Tibial nerve (tissue), 4 donors: ENCODE measurements around the gene CDHR4. TPM values are rescaled to one million over a fixed set of nuclear protein-coding genes. Genes with fewer than 3 reads are reported as not detected.

Source experiments
- DNase-seq, 2 donors: peaks; one replicate each; pipeline ENCODE4 v3.0.0-alpha.2; 2019; ENCODE audit warnings: low spot score in 2 of 2
- H3K27ac ChIP-seq, 4 donors: fragments of 200-600 bp; sonication (generic) in 3 of 4; one replicate each; pipeline ENCODE4 v1.5.1; 2017 to 2019; ENCODE audit warnings: mild to moderate bottlenecking in 1 of 4
- H3K27me3 ChIP-seq, 2 donors: fragments of 200-600 bp; sonication (generic) in 1 of 2; one replicate each; pipeline versions ENCODE4 v1.5.1 to v1.6.0; 2017 to 2019
- H3K36me3 ChIP-seq, 3 donors: fragments of 200-600 bp; sonication (generic); one replicate each; pipeline ENCODE4 v1.5.1; 2018 to 2019
- H3K4me1 ChIP-seq, 4 donors: fragments of 200-600 bp; sonication (generic) in 3 of 4; one replicate each; pipeline ENCODE4 v1.5.1; 2017 to 2019
- H3K4me3 ChIP-seq, 4 donors: fragments of 200-600 bp; sonication (generic) in 3 of 4; one replicate each; pipeline ENCODE4 v1.5.1; 2017 to 2019; ENCODE audit warnings: mild to moderate bottlenecking in 1 of 4, moderate library complexity in 1 of 4
- H3K9me3 ChIP-seq, 4 donors: fragments of 200-600 bp; sonication (generic) in 3 of 4; one replicate each; pipeline ENCODE4 v1.5.1; 2017 to 2019
- CTCF ChIP-seq, 5 experiments: fragments of 200-600 bp in 3 of 5; fragments of 450-650 bp in 2 of 5; sonication (generic) in 3 of 5; IDR thresholded peaks; one replicate each; pipeline ENCODE4 v1.5.1; 2016 to 2019; ENCODE audit warnings: antibody characterized with exemption in 5 of 5, mild to moderate bottlenecking in 3 of 5, moderate library complexity in 2 of 5
- EP300 ChIP-seq, 2 donors: sonication (generic); formaldehyde crosslinking; IDR thresholded peaks; one replicate each; pipeline ENCODE4 v1.6.1; 2017; ENCODE audit warnings: antibody characterized with exemption in 2 of 2, mild to moderate bottlenecking in 1 of 2
- POLR2A ChIP-seq, 2 donors: fragments of 450-650 bp; IDR thresholded peaks; one replicate each; pipeline ENCODE4 v1.6.1; 2017; ENCODE audit warnings: antibody characterized with exemption in 2 of 2, mild to moderate bottlenecking in 2 of 2, moderate library complexity in 2 of 2
- WGBS, 2 donors: methylation state at CpG; one replicate each; pipeline ENCODE4 v1.1.5; 2018; 5-methylcytosine and 5-hydroxymethylcytosine counted together
- total RNA-seq, 4 donors: library from RNA; depleted of rRNA; stranded (reverse); fragments of >200 nt; gene quantifications; one replicate each; pipeline ENCODE4 v1.1.0, GENCODE V29; 2016

Gene CDHR4
- total RNA-seq, 4 donors from 2014 or later, result 1.3 to 1.4 TPM; not detected in 2

- 59 to 63% methylated on average over 9 of the region's 9 CpGs for WGBS, 2 donors
- no peak for DNase-seq
- H3K27ac ChIP-seq, result no peak overlapping the region
- no peaks in the 10 kb centered on the region for H3K9me3 ChIP-seq
- no peak overlapping the region for H3K4me3 ChIP-seq
- H3K4me1 ChIP-seq, result peaks cover 0 to 7% (median 7%) of the 10 kb centered on the region in 4 donors
- H3K36me3 ChIP-seq, result no peaks in the 10 kb centered on the region
- H3K27me3 ChIP-seq, result no peaks in the 10 kb centered on the region
- TF ChIP-seq CTCF (IDR thresholded peaks at IDR 0.05) (no peak), POLR2A (IDR thresholded peaks at IDR 0.05) (no peak), EP300 (IDR thresholded peaks at IDR 0.05) (no peak)
These were observed 8.9 kb downstream of the CDHR4 start for GRCh38 chr3:49790626-49791411.

- Histone ChIP-seq H3K36me3 (peaks cover 0 to 7% (median 0%) of the 10 kb centered on the region in 3 donors), H3K9me3 (no peaks in the 10 kb centered on the region), H3K4me3 (no peak overlapping the region), H3K27ac (no peak overlapping the region), H3K4me1 (peaks cover 0 to 31% (median 23%) of the 10 kb centered on the region in 4 donors), H3K27me3 (no peaks in the 10 kb centered on the region)
- TF ChIP-seq CTCF (IDR thresholded peaks at IDR 0.05) (no peak), POLR2A (IDR thresholded peaks at IDR 0.05) (no peak), EP300 (IDR thresholded peaks at IDR 0.05) (no peak)
- 97 to 100% methylated on average over 2 of the region's 2 CpGs for WGBS, 2 donors
- DNase-seq, result no peak
These were observed 11.6 kb downstream of the CDHR4 start for GRCh38 chr3:49788056-49788455.

GRCh38 chr3:49787536-49787935 is 12.1 kb downstream of the CDHR4 start:
- no peak for DNase-seq
- WGBS, 2 donors, result 82 to 84% methylated on average over 5 of the region's 5 CpGs
- TF ChIP-seq EP300 (IDR thresholded peaks at IDR 0.05) (no peak), CTCF (IDR thresholded peaks at IDR 0.05) (no peak), POLR2A (IDR thresholded peaks at IDR 0.05) (no peak)
- Histone ChIP-seq H3K4me3 (no peak overlapping the region), H3K36me3 (peaks cover 0 to 8% (median 0%) of the 10 kb centered on the region in 3 donors), H3K27ac (peak overlapping the region in 2 of 4 donors; percentile 96 to 99), H3K9me3 (no peaks in the 10 kb centered on the region), H3K27me3 (no peaks in the 10 kb centered on the region), H3K4me1 (peaks cover 0 to 37% (median 23%) of the 10 kb centered on the region in 4 donors)

- 72 to 80% methylated on average over 3 of the region's 3 CpGs for WGBS, 2 donors
- peaks cover 0 to 12% (median 0%) of the 10 kb centered on the region in 3 donors for H3K36me3 ChIP-seq
- H3K9me3 ChIP-seq, result no peaks in the 10 kb centered on the region
- no peak for TF ChIP-seq EP300 (IDR thresholded peaks at IDR 0.05)
- TF ChIP-seq POLR2A (IDR thresholded peaks at IDR 0.05), result no peak
- no peak for TF ChIP-seq CTCF (IDR thresholded peaks at IDR 0.05)
- no peaks in the 10 kb centered on the region for H3K27me3 ChIP-seq
- H3K4me3 ChIP-seq, result peak overlapping the region in 3 of 4 donors; percentile 95 to 97 (median 96)
- DNase-seq, result no peak
- H3K27ac ChIP-seq, result peak overlapping the region; percentile 96 to 99 (median 98)
- peaks cover 0 to 41% (median 23%) of the 10 kb centered on the region in 4 donors for H3K4me1 ChIP-seq
These were observed 12.6 kb downstream of the CDHR4 start for GRCh38 chr3:49787182-49787464.

- DNase-seq, result peak; percentile 100
- peaks cover 0 to 46% (median 23%) of the 10 kb centered on the region in 4 donors for H3K4me1 ChIP-seq
- peak in 2 of 5 experiments; percentile 49 to 54 for TF ChIP-seq CTCF (IDR thresholded peaks at IDR 0.05)
- peak; percentile 92 to 97 for TF ChIP-seq EP300 (IDR thresholded peaks at IDR 0.05)
- peak; percentile 79 to 91 for TF ChIP-seq POLR2A (IDR thresholded peaks at IDR 0.05)
These were observed 13.1 kb downstream of the CDHR4 start, which contains the start of gene IP6K1 for GRCh38 chr3:49786357-49787181. Gene IP6K1, minus strand, starts transcription at chr3:49786542. Its CDS starts 38,502 bp downstream, at chr3:49748040.

More at GRCh38 chr3:49786357-49787181, 13.1 kb downstream of the CDHR4 start, which contains the start of gene IP6K1:
- peak within 1 kb of the TSS; percentile 96 to 99 (median 98) for H3K27ac ChIP-seq
- peak within 1 kb of the TSS; percentile 88 to 97 (median 96) for H3K4me3 ChIP-seq
- H3K9me3 ChIP-seq, result no peaks in the 10 kb centered on the region
- no peaks in the 10 kb centered on the region for H3K27me3 ChIP-seq
- WGBS, 2 donors, result 6 to 9% methylated on average over 28 to 54 of the region's 55 CpGs
- peaks cover 0 to 17% (median 0%) of the 10 kb centered on the region in 3 donors for H3K36me3 ChIP-seq
